Measurements from ENCODE around the gene CCDC3.

GRCh38 chr10:13003004-13003403 is 1.5 kb upstream of the CCDC3 start:
- TF ChIP-seq ELF1 (IDR thresholded peaks at IDR 0.05) (no peak), POLR2AphosphoS5 (IDR thresholded peaks at IDR 0.05; ENCODE audit: low read depth, low read length) (no peak), NFIC (IDR thresholded peaks at IDR 0.05; ENCODE audit: borderline replicate concordance) (no peak), MXI1 (IDR thresholded peaks at IDR 0.05; ENCODE audit: low read depth, low read length) (no peak)
- TF ChIP-seq, protein P1, sequence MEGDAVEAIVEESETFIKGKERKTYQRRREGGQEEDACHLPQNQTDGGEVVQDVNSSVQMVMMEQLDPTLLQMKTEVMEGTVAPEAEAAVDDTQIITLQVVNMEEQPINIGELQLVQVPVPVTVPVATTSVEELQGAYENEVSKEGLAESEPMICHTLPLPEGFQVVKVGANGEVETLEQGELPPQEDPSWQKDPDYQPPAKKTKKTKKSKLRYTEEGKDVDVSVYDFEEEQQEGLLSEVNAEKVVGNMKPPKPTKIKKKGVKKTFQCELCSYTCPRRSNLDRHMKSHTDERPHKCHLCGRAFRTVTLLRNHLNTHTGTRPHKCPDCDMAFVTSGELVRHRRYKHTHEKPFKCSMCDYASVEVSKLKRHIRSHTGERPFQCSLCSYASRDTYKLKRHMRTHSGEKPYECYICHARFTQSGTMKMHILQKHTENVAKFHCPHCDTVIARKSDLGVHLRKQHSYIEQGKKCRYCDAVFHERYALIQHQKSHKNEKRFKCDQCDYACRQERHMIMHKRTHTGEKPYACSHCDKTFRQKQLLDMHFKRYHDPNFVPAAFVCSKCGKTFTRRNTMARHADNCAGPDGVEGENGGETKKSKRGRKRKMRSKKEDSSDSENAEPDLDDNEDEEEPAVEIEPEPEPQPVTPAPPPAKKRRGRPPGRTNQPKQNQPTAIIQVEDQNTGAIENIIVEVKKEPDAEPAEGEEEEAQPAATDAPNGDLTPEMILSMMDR (IDR thresholded peaks at IDR 0.05): no peak
- TF ChIP-seq, protein P2, sequence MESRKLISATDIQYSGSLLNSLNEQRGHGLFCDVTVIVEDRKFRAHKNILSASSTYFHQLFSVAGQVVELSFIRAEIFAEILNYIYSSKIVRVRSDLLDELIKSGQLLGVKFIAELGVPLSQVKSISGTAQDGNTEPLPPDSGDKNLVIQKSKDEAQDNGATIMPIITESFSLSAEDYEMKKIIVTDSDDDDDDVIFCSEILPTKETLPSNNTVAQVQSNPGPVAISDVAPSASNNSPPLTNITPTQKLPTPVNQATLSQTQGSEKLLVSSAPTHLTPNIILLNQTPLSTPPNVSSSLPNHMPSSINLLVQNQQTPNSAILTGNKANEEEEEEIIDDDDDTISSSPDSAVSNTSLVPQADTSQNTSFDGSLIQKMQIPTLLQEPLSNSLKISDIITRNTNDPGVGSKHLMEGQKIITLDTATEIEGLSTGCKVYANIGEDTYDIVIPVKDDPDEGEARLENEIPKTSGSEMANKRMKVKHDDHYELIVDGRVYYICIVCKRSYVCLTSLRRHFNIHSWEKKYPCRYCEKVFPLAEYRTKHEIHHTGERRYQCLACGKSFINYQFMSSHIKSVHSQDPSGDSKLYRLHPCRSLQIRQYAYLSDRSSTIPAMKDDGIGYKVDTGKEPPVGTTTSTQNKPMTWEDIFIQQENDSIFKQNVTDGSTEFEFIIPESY (IDR thresholded peaks at IDR 0.05; ENCODE audit: borderline replicate concordance, low read depth): no peak

All from SK-N-SH (cell line).